GM12872 (cell line): ENCODE measurements around the gene CDH23.

Experiments
- CTCF ChIP-seq: IDR thresholded peaks from 3 replicates; pipeline ENCODE4 v1.5.1; 2011; ENCODE audit warnings: low read depth, mild to moderate bottlenecking, low read length, moderate library complexity; ENCODE audit not compliant: insufficient read depth

The CDH23 gene

DNA sequence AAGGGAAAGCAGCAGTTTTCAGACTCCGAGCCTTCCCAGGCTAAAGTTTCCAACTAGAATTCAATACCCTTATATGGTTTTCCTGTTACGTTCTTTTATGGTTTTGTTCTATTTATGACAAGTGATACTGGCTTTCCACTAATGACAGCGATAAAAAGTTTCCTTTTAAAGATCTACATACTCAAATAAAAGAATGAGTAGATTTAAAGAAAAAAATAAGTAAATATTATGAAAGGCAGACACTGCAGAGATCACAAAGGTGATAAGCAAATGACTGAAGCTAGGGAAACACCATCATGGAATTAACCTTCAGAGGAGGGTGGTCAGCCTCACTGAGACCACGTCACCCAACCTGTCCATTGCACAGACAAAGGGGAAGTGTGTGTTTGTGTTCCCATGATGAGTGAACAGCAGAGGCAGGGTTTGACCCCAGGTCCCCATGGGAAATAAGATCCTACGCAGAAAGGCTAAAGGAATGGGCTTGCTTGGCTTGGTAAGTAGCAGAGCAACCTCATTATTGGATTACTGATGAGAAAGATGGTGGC lies 372.6 kb downstream of the CDH23 start:
- no peak for TF ChIP-seq CTCF

GRCh38 chr10:71770255-71770654 lies 373.5 kb downstream of the CDH23 start:
- no peak for TF ChIP-seq CTCF

DNA sequence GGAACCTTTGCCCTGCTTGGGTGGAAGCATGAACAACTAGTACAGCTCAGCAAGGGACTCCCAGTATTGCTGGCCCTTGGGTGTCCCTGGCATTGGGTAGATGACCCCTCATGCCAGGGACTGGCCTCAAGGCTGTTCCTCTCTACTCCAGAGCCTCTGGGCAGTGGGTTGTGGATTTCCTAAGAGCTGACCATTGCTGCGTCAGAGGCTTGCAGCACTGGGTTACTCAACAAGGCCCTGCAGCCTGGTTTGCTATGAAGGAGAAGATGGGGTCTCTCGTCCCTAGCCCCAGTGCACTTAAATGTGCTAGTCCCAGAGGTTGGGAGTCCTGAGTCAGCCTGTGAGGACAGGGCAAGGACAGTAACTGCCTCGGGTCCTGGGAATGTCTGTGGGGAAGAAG lies 374.1 kb downstream of the CDH23 start:
- TF ChIP-seq CTCF = no peak

DNA sequence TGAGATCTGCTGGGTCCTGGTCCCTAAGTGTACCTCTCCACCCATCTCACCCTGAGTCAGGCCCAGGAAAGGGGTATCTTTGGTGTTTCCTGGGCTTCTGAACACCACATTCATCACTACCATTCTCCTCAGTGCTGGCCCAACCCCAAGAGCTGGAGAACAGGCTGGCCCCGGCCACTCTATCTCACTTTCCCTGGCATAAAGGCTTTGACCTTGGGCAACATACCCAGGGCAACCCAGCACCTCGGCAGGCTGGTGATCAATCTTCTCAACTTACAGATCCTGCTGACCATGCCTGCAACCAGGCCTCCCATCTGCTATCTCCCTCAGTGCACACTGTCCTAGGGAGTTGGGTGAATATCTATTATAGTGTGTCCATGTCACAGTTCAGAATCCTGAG lies 374.5 kb downstream of the CDH23 start:
- TF ChIP-seq CTCF = no peak

DNA sequence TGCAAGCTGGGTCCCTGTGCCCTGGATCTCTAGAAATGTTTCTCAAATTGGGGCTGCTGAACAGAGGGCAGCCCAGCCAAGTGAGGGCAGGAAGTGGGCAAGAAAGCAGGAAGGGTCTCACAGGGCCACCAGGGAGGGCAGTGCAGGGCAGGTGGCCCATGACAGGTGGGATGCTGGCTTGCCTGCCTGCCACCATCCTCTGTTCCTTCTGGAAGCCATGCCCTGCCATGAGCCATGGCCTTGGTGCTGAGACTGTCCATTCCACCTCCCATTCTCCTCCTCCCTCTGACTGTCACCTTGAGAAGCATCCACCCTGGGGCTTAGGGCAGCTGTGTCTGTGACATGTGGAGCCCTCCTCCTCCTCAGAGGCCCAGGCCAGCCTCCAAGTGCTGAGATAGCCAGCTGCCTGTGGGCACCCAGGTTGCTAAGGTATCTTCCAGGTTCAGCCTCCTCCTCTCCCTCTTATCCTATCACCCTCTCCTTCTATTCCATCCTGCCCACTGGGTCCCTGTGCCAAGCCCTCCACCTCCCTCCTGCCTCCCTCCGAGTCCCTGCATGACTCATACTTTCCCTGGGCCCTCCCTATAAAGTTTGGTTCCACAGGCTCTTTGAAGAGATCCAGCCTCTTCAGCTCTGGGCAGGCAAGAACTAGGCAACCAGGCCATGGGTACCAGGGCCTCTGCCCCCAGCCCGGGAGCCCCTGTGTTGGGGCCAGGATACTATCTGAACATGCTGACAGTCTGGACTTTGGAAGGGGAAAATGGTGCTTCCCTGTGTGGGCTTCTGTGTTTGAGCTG lies 375.3 kb downstream of the CDH23 start:
- no peak for TF ChIP-seq CTCF

DNA sequence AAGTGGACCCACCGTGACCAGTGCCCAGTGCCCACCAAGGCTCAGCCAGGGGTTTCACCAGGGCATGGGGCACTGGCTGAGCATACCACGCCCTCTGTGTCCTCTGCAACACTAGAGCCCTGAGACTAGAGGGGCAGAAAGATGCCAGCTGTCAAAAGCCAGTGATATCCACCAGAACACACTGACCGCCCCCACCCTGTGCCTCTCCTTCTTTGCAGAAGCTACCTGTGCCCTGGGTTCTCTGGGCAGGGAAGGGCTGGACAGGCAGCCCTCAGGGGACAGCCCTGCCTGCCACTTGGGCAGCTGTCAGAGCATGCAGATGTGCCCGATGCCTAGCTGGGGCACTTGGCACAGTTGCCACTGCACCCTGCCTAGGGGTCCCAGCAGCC lies 376.1 kb downstream of the CDH23 start:
- no peak for TF ChIP-seq CTCF

GRCh38 chr10:71773221-71773971 lies 376.7 kb downstream of the CDH23 start, which contains the start of gene VSIR:
VSIR (minus strand) TSS chr10:71773520; CDS start chr10:71773439, 81 bp downstream.
- TF ChIP-seq CTCF = peak; percentile 85
